ENCODE data around the gene PRKAG1.

GRCh38 chr12:49054524-49054923 is 35.9 kb upstream of the PRKAG1 start:
- no peak for TF ChIP-seq CTCF (IDR thresholded peaks at IDR 0.05; ENCODE audit: low read length)
- TF ChIP-seq EZH2 (IDR thresholded peaks at IDR 0.05; ENCODE audit: borderline replicate concordance, low read length): no peak
